Left forelimb (tissue), 1 donor: ENCODE measurements around the gene MED12L.
"Not testable (repeated sequence)": the region's sequence is repeated elsewhere in the genome, so short reads cannot be mapped to it uniquely, and the experiment has no call there.

Source experiments
- DNase-seq: peaks from one replicate; pipeline ENCODE4 v3.0.0-alpha.2; 2018; ENCODE audit warnings: low spot score

The MED12L gene

DNA sequence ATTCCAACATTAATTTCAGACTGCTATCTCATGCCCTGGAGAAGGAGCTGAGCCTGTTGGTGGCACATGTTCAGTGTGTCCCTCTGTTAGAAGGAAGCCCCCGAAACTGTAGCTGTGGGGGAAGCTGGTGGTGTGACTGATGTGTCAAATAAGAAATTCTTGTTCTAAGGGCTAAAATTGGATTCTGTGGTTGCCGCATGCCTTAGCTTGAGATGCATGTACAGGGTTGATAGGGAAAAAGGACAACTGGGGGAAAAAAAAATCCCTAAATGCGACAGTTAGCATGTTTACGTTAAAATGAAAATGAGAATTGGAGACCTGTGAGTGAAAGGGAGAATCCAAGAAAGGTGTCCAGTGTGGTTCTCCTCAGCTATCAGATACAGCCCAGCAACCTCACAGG is 58.6 kb downstream of the MED12L start:
- no peak for DNase-seq

DNA sequence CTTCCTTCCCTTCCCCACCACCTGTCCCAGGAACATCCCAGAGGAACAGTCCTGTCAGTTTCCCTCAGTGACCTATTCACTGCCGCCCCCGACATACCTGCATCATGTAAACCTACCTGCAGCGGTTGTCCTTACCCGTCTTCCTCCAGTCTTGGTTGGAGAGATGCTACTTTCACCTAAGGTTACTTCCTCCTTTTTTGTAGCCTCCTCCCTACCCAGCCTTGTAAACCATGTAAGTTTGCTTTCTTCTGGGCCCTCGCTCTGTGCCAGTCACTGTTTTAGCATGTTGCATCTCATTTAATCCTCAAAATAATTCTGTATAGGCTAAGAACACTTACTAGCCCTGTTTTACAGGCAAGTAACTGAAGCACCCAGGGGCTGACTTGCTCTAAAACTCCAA is 59.3 kb downstream of the MED12L start:
- no peak for DNase-seq

DNA sequence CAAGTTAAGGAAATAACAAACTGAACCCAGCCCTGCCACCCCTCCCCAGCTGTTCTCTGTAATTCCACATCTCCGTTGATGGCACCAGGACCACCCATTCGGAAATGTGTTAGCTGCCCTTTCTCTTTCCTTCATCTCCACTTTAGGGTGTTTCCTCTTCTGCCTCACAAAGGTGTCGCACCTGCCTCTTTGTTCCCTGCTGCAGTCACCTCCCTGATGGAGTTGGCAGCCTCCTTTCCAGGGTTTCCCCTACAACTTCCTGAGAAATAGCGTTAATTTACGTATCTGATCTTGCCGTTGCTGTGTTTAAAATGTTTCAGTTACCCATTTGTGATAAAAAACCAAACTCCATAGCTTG is 60.2 kb downstream of the MED12L start:
- no peak for DNase-seq

DNA sequence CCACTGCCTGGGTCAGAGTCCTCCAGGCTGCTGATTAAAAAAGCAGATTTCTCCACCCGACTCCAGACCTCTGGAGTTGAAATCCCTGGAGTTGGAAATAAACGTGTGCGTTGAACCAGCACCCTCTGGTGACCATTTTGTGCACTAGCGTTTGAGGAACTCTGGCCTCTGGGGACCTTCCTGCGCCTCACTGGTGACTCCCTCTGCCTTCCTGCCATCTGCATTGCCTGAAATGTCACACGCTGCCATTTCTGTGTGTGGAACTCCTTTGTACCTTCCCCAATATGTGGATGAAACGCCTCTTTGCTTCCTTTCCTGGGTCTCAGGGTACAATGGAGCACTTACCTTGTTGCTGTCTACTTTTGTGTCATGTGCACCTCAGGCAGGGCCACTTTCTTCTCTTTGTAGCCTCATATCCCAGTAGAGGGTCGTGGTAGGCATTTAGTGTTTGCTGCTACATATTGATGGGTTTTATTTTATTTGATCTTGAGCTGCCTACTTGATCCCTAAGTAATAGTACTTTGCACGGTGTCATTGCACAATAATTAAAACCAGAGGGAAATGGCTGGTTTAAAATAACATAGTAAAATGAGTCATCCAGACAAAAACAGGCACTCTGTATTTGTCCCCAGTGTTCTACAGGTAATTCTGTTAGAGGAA is 60.7 kb downstream of the MED12L start:
- peak; percentile 77 for DNase-seq

DNA sequence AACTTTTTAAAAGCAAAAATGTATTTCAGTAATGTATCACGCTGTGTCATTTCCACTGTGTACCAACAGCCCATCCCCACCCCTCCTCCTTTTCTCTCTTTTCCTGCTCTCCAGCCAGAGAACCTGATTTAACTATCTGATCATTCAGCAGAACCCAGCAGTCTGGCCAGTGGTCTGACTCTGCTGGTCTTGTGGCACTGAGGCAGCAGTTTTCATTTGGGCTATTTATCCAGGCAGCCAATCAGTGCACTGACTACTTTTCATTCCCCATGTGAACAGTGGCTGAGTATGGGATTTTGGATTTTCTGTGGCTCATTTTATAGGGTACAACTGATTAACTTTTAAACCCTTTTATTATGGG is 61.2 kb downstream of the MED12L start:
- no peak for DNase-seq

DNA sequence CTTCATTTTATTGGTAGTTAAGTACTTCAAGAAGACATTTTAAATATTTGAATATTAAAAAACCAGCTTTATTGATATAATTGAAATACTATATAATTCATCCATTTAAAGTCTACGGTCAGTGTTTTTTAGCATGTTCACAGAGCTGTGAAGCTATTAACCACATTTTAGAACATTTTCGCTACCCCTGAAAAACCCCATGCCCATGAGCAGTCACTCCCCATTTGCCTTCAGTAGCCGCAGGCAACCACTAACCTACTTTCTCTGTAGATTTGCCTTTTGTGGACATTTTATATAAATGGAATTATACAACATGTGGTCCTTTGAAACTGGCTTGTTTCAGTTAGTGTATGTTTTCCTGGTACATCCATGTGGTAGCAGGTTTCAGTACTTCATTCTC is 61.8 kb downstream of the MED12L start:
- DNase-seq, result no peak

DNA sequence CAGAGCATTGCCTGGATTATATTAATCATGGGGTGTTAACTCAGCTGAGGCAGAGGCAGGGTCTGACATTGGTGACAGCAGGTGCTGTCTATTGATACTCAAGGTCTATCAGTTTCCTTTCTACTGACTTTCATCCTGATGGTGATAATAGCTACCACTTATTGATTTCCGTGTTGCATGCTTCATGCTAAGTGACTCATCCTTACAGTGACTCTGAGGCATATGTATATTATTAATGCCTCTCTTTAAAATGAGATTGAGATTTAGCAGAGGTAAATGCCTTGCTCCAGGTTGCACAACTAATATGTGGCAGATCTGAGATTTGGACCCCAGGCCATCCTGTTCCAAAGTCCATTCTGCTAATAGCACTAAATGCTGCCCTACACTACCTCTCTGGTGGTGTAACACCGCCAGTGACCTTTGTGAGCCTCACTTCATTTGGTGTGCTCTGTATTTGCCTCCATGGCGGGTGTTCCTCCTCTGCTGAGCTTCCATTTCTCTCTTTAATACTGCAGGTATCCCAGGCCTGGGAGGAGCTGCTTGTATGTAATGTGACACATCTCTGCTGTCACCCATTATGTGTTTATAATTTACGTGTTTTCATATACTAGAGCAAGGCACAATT is 67.1 kb downstream of the MED12L start:
- DNase-seq, result no peak

DNA sequence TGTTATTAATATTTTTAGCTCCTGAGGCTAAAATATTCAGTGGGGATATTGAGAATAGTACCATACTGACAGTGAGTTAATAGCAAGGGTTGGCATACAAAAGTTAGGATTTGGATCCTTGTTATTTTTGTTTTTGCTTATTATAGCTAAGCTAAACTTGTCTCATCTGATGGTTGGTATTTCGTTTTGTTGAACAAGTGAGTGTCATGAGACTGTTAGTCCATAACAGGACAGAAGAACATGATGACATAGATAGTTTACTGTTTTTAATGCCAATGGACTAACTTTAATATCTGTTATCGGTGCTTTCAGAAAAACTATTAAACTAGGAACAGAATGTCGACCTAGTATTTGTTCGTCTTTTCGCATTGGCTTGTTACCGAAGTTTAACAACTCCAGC is 69.1 kb downstream of the MED12L start:
- no peak for DNase-seq

DNA sequence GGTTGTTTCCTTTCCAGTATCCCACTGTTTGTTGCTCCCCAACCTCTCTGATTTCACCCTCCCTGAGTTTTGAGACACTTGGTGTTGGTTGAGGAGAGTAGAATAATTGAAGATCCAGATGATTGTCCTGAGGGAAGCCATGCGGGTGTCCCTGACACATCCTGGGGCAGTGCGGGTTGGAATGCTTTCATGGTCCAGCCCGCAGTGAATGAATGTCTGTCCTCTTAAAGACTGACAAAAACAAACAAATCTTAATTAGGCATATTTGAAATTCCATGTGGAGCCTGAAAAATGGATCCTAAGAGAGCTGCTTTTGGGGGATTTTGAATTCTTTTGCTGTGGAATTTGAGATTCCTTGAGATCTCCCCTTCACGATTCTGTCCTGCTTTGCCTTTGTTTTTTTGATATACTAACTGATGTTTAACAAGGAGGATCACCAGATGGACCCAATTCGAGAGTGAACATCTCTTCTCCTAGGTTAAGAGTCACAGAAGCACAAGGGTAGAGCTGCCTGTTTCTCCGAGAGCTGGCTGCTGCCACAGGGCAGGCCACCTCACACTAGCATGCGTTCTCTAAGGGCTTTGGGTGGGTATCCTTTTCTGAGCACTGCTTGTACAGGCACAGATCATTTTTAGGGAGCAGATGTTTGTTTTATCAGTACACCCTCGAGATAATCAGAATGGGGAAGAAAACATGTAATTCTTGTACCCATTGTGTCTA is 70.1 kb downstream of the MED12L start:
- DNase-seq, result no peak

DNA sequence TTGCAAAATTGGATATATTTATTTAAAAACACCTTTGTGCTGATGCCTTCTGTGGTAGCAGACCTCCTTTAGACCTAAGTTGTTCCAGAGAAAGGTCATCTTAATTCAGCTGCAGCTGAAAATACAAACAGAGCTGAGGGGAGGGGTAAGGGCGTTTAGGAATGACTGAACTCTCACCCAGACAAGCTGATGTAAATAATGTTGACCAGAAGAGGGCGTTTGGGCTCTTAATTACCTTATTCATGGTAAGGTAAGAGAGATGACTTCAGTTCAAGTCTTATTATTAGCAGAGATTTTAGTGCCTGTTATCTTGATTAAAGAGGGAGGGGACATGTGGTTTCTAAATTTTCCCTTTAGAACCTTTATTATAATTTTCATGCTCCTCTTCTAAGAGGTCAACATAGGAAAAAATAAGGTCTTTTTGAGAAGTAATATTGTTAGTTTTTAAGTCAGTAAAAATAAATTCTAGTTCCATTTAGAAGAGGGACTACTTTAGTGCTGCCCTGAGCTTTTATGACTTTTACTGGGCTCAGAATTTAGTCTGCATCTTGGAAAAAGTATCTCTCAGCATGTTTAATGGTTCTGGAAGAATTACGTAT is 71.3 kb downstream of the MED12L start:
- no peak for DNase-seq

DNA sequence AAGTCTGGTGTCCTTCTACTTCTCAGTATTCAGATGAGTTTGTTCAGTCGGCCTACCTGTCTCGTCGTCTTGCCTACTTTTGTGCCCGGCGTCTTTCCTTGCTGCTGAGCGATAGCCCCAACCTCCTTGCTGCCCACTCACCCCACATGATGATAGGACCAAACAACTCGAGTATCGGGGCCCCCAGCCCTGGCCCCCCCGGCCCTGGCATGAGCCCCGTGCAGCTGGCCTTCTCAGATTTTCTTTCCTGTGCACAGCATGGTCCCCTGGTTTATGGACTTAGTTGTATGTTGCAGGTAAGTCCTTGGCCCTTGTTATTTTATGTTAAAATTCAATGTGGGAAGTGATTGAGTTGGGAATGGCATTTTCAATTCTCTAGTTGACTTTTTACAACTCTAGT is 74.3 kb downstream of the MED12L start:
- no peak for DNase-seq

DNA sequence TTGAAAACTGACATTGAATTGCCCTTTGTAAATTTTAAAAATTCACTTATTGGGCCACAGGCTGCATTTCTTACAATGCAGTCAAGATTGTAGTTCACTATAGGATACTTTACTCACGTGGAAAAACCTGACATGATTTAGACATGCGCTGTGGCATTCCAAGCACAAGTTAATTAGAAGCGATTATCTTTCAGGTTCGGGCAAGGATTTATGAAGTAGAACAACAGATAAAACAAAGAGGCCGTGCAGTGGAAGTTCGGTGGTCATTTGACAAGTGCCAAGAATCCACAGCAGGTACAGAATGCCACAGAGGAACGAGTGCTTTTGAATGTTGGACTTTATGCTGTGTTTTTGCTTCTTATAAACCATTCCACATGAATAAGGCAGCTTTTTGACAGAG is 79.8 kb downstream of the MED12L start:
- DNase-seq, result no peak

DNA sequence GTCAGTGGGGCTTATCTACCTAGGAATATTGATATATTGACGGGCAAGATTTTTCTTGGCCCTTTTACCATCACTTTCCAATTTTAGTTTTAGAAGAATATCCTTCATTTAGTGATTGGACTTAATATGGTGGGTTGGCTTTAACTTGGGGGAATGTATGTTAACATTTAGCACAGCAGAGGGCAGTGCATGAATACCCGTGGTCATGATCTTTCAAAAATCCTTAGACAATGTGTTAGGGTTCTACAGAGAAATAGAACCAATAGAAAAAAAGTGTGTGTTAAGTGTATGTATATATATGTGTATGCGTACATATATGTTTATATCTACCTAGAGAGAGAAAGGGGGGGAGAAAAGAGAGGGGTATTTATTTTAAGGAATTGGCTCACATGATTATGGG is 80.7 kb downstream of the MED12L start:
- no peak for DNase-seq

DNA sequence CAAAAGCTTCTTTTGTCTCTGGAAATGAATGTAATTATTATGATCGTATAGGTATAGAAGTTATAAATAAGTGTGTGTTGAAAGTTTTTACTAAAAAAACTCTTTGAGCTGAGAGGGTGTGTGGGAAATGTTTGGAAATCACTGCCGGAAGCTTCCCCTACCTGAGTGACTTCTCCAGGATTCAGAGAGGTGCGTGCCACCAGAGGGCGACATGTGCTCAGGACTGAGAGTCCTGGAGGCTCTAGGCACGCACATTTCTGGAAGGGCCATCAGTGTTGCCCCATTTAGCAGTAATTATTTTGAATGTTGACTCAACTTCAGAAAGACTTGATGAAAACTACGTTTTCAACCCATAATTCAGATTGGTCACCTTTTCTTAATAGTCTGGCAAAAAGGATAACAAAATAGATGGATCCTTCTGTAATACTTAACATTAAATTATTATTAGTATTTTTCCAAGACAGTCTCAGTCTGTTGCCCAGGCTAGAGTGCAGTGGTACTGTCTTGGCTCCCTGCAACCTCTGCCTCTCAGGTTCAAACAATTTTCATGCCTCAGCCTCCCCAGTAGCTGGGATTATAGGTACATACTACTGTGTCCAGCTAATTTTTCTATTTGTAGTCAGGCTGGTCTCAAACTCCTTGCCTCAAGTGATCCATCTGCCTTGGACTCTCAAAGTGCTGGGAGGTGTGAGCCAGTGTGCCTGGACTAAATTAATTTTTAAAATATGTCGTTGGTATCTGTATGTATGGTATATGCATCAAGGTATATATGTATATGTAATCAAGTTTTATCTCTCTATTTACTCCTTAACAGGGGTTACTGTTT is 83.0 kb downstream of the MED12L start:
- DNase-seq, result no peak

DNA sequence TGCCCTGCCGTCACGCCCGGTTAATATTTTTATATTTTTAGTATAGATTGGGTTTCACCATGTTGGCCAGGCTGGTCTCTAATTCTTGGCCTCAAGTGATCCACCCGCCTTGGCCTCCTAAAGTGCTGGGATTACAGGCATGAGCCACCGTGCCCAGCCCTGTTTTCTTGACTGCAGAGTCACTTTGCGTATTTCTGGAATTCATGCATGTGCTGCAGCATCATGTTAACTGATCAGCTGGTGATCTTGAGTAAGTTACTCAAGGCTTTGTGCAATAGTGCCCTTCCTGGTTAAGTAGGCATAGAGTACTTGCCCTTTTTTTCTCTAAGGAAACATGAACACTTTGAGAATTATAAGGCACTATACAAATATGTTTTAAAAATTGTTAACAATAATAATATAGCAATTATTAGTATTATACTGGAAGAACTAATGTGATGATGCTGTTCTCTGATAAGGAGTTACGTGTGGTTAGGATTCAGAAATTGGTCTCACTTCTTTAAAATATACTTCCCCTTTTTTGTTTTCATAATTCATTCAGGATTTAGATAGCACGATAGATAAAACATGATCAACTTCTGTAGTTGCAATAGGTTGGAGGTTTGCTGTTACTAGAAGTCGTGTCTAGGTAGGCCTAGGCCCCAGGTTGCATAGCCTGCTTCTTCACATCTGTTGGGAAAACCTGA is 83.9 kb downstream of the MED12L start:
- no peak for DNase-seq

DNA sequence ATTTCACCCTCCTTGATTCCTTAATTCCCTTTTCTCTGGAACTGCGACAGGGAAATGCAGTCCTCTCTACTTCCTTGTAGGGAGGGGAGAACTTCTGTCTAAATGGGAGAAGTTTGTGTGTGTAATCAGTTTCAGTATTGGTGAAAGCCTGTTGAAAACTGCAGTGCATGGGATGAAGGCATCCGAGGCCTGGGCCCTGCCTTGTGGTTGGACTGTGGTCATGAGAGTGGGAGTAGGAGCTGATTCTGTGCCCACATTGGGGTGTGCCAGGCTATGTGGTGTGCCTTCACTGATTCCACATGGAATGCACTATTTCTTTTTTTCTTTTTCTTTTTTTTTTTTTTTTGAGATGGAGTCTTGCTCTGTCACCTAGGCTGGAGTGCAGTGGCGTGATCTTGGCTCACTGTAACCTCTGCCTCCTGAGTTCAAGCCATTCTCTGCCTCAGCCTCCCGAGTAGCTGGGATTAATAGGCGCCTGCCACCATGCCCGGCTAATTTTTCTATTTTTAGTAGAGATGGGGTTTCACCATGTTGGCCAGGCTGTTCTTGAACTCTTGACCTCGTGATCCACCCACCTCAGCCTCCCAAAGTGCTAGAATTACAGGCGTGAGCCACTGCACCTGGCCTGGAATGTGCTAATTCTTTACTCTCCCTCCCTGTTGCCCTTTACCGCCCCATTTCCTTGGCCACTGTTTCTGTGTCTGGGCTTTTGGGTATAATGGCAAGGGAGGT is 84.7 kb downstream of the MED12L start:
- not testable (repeated sequence) for DNase-seq

DNA sequence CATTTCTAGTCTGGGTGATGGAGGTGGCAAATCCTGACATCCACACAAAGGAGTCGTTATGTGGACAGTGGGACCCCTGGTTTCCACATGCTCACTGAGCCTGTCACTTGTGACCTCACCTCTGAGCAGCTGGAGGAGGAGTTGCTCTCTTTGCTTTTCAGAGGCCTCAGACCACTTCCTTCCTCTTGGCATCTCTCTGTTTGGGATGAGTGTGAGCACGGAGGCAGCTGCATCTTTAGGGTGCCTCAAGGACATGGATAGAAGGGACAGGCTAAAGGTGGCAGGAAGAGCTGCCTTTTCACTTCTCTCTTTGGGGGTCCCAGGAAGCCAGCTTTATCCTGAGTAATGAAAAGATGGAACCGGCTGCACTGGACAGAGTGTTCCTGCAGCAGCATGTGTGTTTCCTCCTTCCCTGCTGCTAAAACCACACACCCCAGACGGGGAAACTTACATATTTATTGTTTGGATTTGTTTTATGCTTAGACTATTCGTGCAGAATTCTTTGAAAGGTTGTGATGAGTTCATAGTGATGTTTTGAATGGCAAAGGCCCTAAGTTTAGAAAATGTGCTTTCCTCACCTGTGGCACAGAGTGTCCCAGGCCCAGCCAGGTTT is 85.8 kb downstream of the MED12L start:
- no peak for DNase-seq

DNA sequence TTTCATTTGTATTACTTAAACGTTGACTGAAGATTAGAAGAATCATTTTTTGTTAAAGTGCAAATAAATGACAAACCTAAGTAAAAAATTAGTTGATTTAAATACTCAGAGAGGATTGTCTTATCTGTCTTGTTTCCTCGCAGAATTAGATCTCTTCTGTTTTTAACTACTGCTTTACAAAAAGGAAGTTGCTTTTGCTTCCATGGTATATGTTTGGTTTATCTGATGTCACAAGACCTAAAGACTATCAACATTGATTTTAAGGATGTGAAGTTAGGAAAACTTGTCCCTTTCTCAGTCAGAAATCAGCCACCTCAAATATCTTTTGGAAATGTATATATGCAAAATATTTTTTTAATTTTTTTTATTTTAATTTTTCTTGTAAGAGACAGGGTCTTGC is 88.9 kb downstream of the MED12L start:
- no peak for DNase-seq

DNA sequence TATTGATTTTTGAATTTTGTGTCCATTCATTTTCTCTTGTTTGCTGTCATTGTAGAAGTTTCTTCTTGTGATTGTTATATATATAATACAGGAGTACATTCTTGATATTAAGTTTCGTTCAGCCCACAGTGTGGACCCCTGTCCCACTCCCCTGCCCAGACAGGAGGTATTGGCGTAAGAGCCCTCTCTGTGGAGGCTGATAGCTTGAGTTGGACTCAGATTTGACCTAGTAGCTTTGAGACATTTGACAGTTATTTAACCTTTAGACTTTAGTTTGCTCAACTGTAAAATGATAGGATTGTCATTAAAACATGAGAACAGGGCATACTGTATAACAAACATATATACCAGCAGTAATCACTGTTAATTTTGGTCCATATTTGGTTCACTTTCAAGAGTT is 90.5 kb downstream of the MED12L start:
- no peak for DNase-seq

DNA sequence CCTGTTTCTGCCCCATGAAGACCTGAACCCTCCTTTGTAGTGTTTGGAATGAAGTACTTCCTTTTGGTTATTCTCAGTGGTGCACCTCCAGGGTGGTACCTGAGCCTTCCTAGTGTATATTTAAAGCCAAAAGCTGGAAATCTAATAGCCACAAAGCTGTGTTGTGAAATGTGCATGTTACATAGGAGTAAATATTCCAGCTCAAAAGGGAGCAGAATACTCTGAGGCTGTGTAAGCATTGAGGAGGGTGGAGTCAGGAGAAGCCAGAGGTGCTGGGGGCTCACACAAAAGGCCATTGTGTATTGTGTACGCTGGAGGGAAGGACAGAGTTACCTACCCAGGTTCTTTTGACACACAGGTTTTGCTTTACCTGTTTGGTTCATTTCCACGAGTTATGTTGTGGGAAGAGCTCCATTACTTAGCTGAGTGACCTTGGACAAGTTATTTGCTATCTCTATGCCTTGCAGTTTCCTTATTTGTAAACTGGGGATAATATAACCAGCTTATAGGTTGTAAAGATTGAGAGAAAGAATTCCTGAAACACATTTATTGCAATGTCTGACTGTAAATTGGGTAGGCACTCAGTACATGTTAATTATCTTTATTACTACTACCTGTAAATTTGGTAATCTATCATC is 92.9 kb downstream of the MED12L start:
- no peak for DNase-seq
